ENCODE measurements around the gene GDPD3. TPM values are rescaled to one million over a fixed set of nuclear protein-coding genes. Genes with fewer than 3 reads are reported as not detected.

The GDPD3 gene
- total and polyA plus RNA-seq, 4 donors: 0.42 to 0.71 (median 0.55) TPM

- peaks cover 0 to 6% (median under 1%) of the 10 kb centered on the region in 4 donors for H3K36me3 ChIP-seq (ENCODE audit: control insufficient read depth in 4 of 4, insufficient read depth in 3 of 4, low read depth in 1 of 4, low read length in 3 of 4)
- 29% methylated on average over 47 of the region's 47 CpGs for WGBS
- peak overlapping the region; percentile 66 to 86 (median 80) for H3K4me3 ChIP-seq (ENCODE audit: low read depth in 1 of 3, low read length in 3 of 3)
- TF ChIP-seq HNF4A (conservative IDR thresholded peaks at IDR 0.05): no peak
- no peak for TF ChIP-seq ATF3 (IDR thresholded peaks at IDR 0.05)
- TF ChIP-seq FOXA2 (IDR thresholded peaks at IDR 0.05): no peak
- no peak for TF ChIP-seq SP1 (IDR thresholded peaks at IDR 0.05)
- TF ChIP-seq ZBTB33 (IDR thresholded peaks at IDR 0.05): no peak
- no peak for TF ChIP-seq YY1 (IDR thresholded peaks at IDR 0.05)
- TF ChIP-seq NR2F2 (IDR thresholded peaks at IDR 0.05): no peak
- TF ChIP-seq GABPA (IDR thresholded peaks at IDR 0.05 in 1 of 2, conservative IDR thresholded peaks at IDR 0.05 in 1 of 2): no peak
- no peak for TF ChIP-seq JUND (IDR thresholded peaks at IDR 0.05)
- no peak for TF ChIP-seq RAD21 (IDR thresholded peaks at IDR 0.05)
- peaks cover 0 to 13% (median 2%) of the 10 kb centered on the region in 4 donors for H3K9me3 ChIP-seq (ENCODE audit: control insufficient read depth in 4 of 4, low read length in 3 of 4)
- H3K27ac ChIP-seq (ENCODE audit: low read depth in 1 of 2, low read length in 2 of 2): peak overlapping the region; percentile 69 to 86
- H3K4me1 ChIP-seq (ENCODE audit: control insufficient read depth in 4 of 4, insufficient read depth in 4 of 4, low read length in 3 of 4): peaks cover 12 to 38% (median 24%) of the 10 kb centered on the region in 4 donors
- peak; percentile 54 for DNase-seq (ENCODE audit: low spot score)
- H3K27me3 ChIP-seq (ENCODE audit: control insufficient read depth in 4 of 4, insufficient read depth in 4 of 4, low read length in 3 of 4): no peaks in the 10 kb centered on the region
- H3K9ac ChIP-seq (ENCODE audit: low read depth in 1 of 2, low read length in 2 of 2): peak overlapping the region; percentile 61 to 79
Observed at GRCh38 chr16:30095166-30096078, 17.9 kb downstream of the GDPD3 start.

GRCh38 chr16:30094541-30095165 is 18.7 kb downstream of the GDPD3 start:
- Histone ChIP-seq H3K36me3 (ENCODE audit: control insufficient read depth in 4 of 4, insufficient read depth in 3 of 4, low read depth in 1 of 4, low read length in 3 of 4) (peaks cover 0 to 6% (median under 1%) of the 10 kb centered on the region in 4 donors), H3K9me3 (ENCODE audit: control insufficient read depth in 4 of 4, low read length in 3 of 4) (peaks cover 0 to 13% (median 2%) of the 10 kb centered on the region in 4 donors), H3K9ac (ENCODE audit: low read depth in 1 of 2, low read length in 2 of 2) (no peak overlapping the region), H3K4me3 (ENCODE audit: low read depth in 1 of 3, low read length in 3 of 3) (peak overlapping the region in 1 of 3 donors; percentile 86), H3K27me3 (ENCODE audit: control insufficient read depth in 4 of 4, insufficient read depth in 4 of 4, low read length in 3 of 4) (no peaks in the 10 kb centered on the region), H3K4me1 (ENCODE audit: control insufficient read depth in 4 of 4, insufficient read depth in 4 of 4, low read length in 3 of 4) (peaks cover 12 to 41% (median 27%) of the 10 kb centered on the region in 4 donors), H3K27ac (ENCODE audit: low read depth in 1 of 2, low read length in 2 of 2) (peak overlapping the region; percentile 69 to 86)
- DNase-seq (ENCODE audit: low spot score): no peak
- 83% methylated on average over 11 of the region's 11 CpGs for WGBS
- TF ChIP-seq RXRA (IDR thresholded peaks at IDR 0.05): peak in 1 of 2 donors; percentile 11
- TF ChIP-seq ATF3 (IDR thresholded peaks at IDR 0.05): no peak
- no peak for TF ChIP-seq CTCF (IDR thresholded peaks at IDR 0.05; ENCODE audit: low read depth, low read length, missing input control)
- peak; percentile 97 for TF ChIP-seq NR2F2 (IDR thresholded peaks at IDR 0.05)
- TF ChIP-seq SP1 (IDR thresholded peaks at IDR 0.05): no peak
- TF ChIP-seq TAF1 (conservative IDR thresholded peaks at IDR 0.05): no peak
